Testis (tissue), 3 donors: ENCODE measurements around the gene ARL8A. TPM values are rescaled to one million over a fixed set of nuclear protein-coding genes. Genes with fewer than 3 reads are reported as not detected.
A peak's percentile ranks its signal among the peaks of the same experiment; 100 is the strongest.
"Not testable (repeated sequence)": the region's sequence is repeated elsewhere in the genome, so short reads cannot be mapped to it uniquely, and the experiment has no call there.

Experiments used
- DNase-seq: peaks from one replicate; pipeline ENCODE4 v3.0.0-alpha.2; 2019
- H3K27ac ChIP-seq, 2 donors: fragments of 200-600 bp; sonication (generic); one replicate each; pipeline ENCODE4 v1.5.1; 2019
- H3K27me3 ChIP-seq: fragments of 200-600 bp; sonication (generic); one replicate; pipeline ENCODE4 v1.5.1; 2019
- H3K36me3 ChIP-seq: fragments of 200-600 bp; sonication (generic); one replicate; pipeline ENCODE4 v1.5.1; 2017; ENCODE audit warnings: low read depth; ENCODE audit errors: missing control alignments
- H3K4me1 ChIP-seq: fragments of 200-600 bp; sonication (generic); one replicate; pipeline ENCODE4 v1.5.1; 2019
- H3K4me3 ChIP-seq, 2 donors: fragments of 200-600 bp; sonication (generic); one replicate each; pipeline ENCODE4 v1.5.1; 2017 to 2019
- H3K9me3 ChIP-seq: fragments of 200-600 bp; sonication (generic); one replicate; pipeline ENCODE4 v1.5.1; 2017
- POLR2A ChIP-seq: fragments of 450-650 bp; IDR thresholded peaks from one replicate; pipeline ENCODE4 v1.6.1; 2017; ENCODE audit warnings: antibody characterized with exemption, mild to moderate bottlenecking, moderate library complexity
- WGBS, 2 donors: methylation state at CpG; one replicate each; pipeline ENCODE4 v1.1.5; 2018; 5-methylcytosine and 5-hydroxymethylcytosine counted together
- intact Hi-C: fragments of 100-400 bp; cut with DNase I; formaldehyde crosslinking; loops from one replicate; pipeline ENCODE4 v1.15.1; 2023; ENCODE audit warnings: low total_unique reads
- polyA plus RNA-seq: library from polyadenylated mRNA; stranded (reverse); fragments of 350-450 nt; fragmentation: Illumina TruSeq; extraction: RNeasy Lipid Tissue Mini Kit (QIAGEN cat#74804); gene quantifications from one replicate; pipeline ENCODE4 v1.2.3, GENCODE V29; 2014; ENCODE audit warnings: low read depth, low replicate concordance; ENCODE audit not compliant: insufficient read depth
- total RNA-seq, 2 donors: library from RNA; depleted of rRNA; stranded (reverse); fragments of >200 nt; gene quantifications; one replicate each; pipeline ENCODE4 v1.2.3, GENCODE V29; 2016
- TF ChIP-seq, protein P1 (sequence below), 3 experiments: fragments of 450-650 bp in 2 of 3; fragments of 200-600 bp in 1 of 3; sonication (generic) in 1 of 3; IDR thresholded peaks; one replicate each; pipeline ENCODE4 v1.5.1; 2016 to 2019; ENCODE audit warnings: antibody characterized with exemption in 3 of 3, mild to moderate bottlenecking in 2 of 3, moderate library complexity in 1 of 3

Gene ARL8A
- total and polyA plus RNA-seq, 3 donors from 2014 or later = 46.9 to 80.8 (median 63.9) TPM

DNA sequence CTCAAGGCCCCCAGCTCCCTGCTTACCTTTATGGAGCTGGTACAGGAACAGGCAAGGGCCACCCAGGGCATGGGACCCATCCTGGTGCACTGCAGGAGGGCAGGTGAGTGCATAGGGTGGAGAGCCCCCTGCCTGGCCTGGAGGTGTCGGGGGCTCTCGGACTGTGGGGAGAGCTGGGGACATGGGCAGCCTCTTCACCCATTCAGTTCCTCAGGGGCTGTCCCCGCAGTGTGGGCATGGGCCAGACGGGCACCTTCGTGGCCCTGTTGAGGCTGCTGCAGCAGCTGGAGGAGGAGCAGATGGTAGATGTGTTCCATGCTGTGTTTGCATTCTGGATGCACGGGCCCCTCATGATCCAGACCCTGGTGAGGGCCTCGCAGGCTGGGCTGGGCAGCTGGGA lies 41.8 kb upstream of the ARL8A start:
- H3K36me3 ChIP-seq = no peaks in the 10 kb centered on the region
- TF ChIP-seq POLR2A = no peak
- TF ChIP-seq, protein P1, sequence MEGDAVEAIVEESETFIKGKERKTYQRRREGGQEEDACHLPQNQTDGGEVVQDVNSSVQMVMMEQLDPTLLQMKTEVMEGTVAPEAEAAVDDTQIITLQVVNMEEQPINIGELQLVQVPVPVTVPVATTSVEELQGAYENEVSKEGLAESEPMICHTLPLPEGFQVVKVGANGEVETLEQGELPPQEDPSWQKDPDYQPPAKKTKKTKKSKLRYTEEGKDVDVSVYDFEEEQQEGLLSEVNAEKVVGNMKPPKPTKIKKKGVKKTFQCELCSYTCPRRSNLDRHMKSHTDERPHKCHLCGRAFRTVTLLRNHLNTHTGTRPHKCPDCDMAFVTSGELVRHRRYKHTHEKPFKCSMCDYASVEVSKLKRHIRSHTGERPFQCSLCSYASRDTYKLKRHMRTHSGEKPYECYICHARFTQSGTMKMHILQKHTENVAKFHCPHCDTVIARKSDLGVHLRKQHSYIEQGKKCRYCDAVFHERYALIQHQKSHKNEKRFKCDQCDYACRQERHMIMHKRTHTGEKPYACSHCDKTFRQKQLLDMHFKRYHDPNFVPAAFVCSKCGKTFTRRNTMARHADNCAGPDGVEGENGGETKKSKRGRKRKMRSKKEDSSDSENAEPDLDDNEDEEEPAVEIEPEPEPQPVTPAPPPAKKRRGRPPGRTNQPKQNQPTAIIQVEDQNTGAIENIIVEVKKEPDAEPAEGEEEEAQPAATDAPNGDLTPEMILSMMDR (IDR thresholded peaks at IDR 0.05) = no peak
- WGBS, 2 donors = 88 to 91% methylated on average over 5 to 7 of the region's 7 CpGs
- H3K27me3 ChIP-seq = no peaks in the 10 kb centered on the region
- no peaks in the 10 kb centered on the region for H3K9me3 ChIP-seq
- no peaks in the 10 kb centered on the region for H3K4me1 ChIP-seq
- intact Hi-C loops = loop anchor here (5.0 kb wide), 1 partner anchor 131 kb away; no protein-coding TSS in a partner anchor
- no peak overlapping the region for H3K4me3 ChIP-seq
- no peak overlapping the region for H3K27ac ChIP-seq
- DNase-seq = no peak

DNA sequence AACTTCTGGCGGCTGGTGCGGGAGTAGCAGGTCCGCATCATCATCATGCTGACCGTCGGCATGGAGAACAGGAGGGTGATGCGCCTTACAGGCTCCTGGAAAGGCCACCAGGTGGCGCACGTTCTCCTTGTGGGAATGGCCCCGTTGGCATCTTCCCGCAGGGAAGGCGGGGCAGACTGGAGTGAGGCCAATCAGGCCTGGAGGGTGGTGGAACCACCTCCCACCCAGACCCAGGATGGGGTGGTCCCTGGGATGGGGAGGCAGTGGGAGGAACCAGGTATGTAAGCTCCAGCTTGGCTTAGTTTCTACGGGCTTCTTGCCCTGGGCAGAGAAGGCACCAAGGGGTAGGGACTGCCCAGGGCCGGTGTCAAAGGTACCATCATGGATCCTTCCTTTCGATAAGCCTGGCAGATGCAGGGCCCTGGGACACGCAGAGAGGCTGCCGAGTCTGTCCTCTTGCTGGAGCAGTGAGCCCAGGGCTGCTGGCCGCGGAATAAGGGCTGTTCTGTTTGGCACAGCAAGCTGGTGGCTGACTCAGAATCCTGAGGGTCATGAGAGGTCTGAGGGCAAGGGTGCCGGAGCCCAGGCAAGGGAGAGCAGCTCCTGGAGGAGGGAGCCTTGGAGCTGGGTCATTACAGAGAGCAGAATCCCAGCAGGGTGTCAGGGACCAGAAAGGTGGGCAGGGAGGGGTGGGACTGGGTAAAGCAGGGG lies 40.4 kb upstream of the ARL8A start:
- no peaks in the 10 kb centered on the region for H3K4me1 ChIP-seq
- no peaks in the 10 kb centered on the region for H3K9me3 ChIP-seq
- peak; percentile 90 for DNase-seq
- WGBS, 2 donors = 40 to 42% methylated on average over 17 to 19 of the region's 19 CpGs
- no peaks in the 10 kb centered on the region for H3K36me3 ChIP-seq
- TF ChIP-seq, protein P1 (IDR thresholded peaks at IDR 0.05) = peak; percentile 56 to 76 (median 65)
- TF ChIP-seq POLR2A = no peak
- no peak overlapping the region for H3K27ac ChIP-seq
- H3K27me3 ChIP-seq = no peaks in the 10 kb centered on the region
- intact Hi-C loops = loop anchor here (5.0 kb wide), 1 partner anchor 132 kb away; no protein-coding TSS in a partner anchor
- H3K4me3 ChIP-seq = no peak overlapping the region

DNA sequence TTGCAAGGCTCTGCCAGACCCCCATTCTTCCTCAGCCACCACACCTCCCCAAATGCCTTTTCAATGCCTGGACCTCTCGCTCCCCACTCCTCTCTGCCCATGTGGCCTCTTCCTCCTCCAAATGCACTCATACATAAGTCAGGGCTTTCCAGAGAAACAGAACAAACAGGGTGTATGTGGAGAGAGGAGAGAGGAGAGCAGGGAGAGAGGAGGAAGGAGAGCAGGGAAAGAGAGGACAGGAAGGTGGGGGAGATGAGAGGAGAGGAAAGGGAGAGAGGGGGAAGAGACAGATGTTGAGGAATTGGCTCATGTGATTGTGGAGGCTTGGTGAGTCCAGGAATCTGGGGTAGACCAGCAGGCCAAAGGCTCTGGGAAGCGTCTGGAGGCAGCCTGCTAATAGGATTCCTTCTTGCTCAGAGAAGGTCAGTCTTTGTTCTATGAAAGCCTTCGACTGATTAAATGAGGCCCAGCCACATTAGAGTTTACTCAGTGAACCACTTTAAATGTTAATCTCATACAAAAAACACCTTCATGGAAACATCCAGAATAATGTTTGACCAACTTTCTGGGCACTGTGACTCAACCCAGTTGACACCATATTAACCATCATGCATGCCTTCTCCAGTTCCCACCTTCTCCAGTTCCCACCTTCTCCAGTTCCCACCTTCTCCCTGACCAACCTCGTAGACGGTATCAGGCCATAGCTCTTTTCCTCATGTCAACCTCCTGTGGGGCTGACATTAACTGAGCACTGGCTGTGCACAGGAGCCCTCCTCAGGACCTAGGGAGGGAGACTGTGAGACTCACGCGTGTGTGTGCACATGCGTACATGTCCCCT lies 37.7 kb upstream of the ARL8A start:
- no peak overlapping the region for H3K27ac ChIP-seq
- no peaks in the 10 kb centered on the region for H3K36me3 ChIP-seq
- intact Hi-C loops = no loop called here
- 87 to 93% methylated on average over 8 of the region's 8 CpGs for WGBS, 2 donors
- no peak for DNase-seq
- no peaks in the 10 kb centered on the region for H3K4me1 ChIP-seq
- no peak overlapping the region for H3K4me3 ChIP-seq
- no peaks in the 10 kb centered on the region for H3K9me3 ChIP-seq
- TF ChIP-seq POLR2A = no peak
- TF ChIP-seq, protein P1 (IDR thresholded peaks at IDR 0.05) = no peak
- no peaks in the 10 kb centered on the region for H3K27me3 ChIP-seq

DNA sequence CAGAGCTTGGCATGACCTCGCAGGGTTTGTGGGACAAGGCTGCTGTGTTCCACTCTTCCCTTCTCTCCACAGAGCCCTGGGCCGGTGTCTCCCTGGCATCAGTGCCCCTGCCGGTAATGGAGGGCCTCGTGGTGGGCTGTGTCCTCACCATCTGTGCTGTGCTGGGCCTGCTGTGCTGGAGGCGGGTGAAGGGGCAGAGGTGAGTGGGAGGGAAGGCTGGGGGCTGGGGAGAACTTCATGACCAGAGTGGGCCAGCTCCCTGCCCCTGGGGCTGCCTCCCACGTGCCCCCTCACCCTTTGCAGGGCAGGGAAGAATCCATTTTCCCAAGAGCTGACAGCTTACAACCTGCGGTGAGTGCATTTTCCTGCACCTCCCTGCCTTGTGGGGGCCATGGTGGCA lies 37.0 kb upstream of the ARL8A start:
- H3K4me3 ChIP-seq = no peak overlapping the region
- H3K27ac ChIP-seq = no peak overlapping the region
- DNase-seq = no peak
- intact Hi-C loops = no loop called here
- WGBS, 2 donors = 80 to 89% methylated on average over 7 of the region's 7 CpGs
- no peaks in the 10 kb centered on the region for H3K27me3 ChIP-seq
- H3K36me3 ChIP-seq = no peaks in the 10 kb centered on the region
- H3K9me3 ChIP-seq = no peaks in the 10 kb centered on the region
- TF ChIP-seq, protein P1 (IDR thresholded peaks at IDR 0.05) = no peak
- TF ChIP-seq POLR2A = no peak
- no peaks in the 10 kb centered on the region for H3K4me1 ChIP-seq

DNA sequence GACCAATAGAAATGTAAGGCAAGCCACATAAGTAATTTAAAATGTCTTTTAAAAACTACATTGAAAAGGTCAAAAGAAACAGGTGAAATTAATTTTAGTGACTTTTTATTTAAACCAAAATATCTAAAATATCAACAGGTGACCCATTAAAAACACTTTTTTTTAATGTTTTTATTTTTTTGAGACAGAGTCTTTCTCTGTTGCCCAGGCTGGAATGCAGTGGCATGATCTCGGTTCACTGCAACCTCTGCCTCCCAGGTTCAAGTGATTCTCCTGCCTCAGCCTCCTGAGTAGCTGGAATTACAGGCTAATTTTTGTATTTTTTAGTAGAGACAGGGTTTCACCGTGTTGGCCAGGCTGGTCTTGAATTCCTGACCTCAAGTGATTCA lies 36.2 kb upstream of the ARL8A start:
- DNase-seq, intact Hi-C loops, H3K36me3 ChIP-seq, H3K27me3 ChIP-seq, H3K9me3 ChIP-seq, H3K4me1 ChIP-seq, H3K27ac ChIP-seq, H3K4me3 ChIP-seq: not testable (repeated sequence)
- 74 to 77% methylated on average over 2 of the region's 2 CpGs for WGBS, 2 donors
